ENCODE results near the gene BORCS8.

Gene BORCS8

DNA sequence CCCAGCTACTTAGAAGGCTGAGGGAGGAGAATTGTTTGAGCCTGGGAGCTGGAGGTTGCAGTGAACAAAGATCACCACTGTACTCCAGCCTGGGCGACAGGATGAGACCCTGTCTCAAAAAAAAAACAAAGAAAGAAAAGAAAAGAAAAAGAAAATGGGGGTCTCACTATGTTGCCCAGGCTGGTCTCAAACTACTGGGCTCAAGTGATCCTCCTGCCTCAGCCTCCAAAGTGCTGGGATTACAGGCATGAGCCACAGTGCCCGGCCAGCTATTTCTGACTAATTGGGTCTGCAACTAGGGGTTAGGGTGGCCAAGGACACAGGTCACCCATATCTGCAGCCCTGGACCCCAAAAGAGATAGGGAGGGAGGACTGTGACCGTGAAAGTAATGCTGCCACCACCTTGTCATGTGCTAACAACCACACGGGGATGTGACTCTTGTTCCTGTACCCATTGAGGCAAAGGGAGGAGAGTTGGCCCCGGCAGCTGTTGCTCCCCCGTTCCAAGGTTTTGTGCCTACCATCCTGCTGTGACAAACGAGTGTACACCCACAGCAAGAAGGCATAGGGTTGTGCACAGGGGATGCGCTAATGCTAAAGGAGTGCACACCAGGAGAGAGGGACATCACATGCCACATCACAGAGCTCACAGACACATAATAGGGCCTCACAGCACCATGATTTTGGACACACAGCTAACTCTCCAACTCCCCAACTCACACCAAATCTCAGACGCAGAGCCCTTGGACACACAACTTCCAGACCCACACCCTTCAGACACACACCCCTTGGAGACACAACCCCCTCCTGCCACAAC is 22.5 kb downstream of the BORCS8 start:
- no peak for TF ChIP-seq CTCF (IDR thresholded peaks at IDR 0.05; ENCODE audit: low read depth, low read length)
- no peak overlapping the region for H3K4me3 ChIP-seq (ENCODE audit: low read depth, low read length)

GRCh38 chr19:19167612-19168011 is 24.3 kb downstream of the BORCS8 start:
- no peak for TF ChIP-seq CTCF (IDR thresholded peaks at IDR 0.05; ENCODE audit: low read depth, low read length)
- no peak overlapping the region for H3K4me3 ChIP-seq (ENCODE audit: low read depth, low read length)

DNA sequence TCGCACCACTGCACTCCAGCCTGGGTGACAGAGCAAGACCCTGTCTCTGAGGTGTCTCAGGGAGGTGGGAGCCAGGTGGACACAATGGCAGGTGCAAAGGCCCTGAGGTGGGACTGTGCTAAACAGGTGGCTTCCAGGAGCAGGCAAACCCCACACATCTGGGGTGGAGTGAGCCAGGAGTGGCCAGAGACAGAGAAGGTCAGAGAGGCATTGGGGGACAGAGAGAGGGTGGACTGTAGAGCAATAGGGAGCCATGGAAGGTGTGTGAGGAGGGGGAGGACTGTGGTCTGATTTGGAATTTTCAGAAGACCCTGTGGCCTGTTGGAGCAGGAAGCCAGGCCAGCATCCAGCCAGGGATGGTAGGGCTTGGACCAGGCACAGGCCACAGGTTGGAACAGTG is 26.6 kb downstream of the BORCS8 start:
- TF ChIP-seq CTCF (IDR thresholded peaks at IDR 0.05; ENCODE audit: low read depth, low read length): no peak
- no peak overlapping the region for H3K4me3 ChIP-seq (ENCODE audit: low read depth, low read length)

DNA sequence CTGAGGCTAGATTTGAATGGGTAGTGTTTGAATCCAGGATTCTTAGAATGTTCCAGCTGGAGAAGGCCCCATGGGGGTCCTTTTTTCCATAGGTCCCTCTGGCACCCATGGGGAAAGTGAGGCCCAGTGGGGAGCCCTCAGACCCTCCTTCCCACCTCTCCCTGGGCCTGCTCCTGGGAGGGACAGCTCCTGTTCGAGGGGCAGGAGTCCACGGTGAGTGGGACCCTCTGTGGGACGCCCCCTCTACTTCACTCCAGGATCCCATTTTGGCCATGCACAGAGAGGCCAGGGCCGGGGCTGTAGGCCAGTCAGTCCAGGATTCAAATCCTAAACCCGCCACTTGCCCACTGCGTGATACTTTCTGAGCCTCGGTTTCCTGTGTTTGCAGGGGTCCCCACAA is 29.5 kb downstream of the BORCS8 start:
- H3K4me3 ChIP-seq (ENCODE audit: low read depth, low read length): no peak overlapping the region
- TF ChIP-seq CTCF (IDR thresholded peaks at IDR 0.05; ENCODE audit: low read depth, low read length): no peak

GRCh38 chr19:19160461-19161035 is 31.4 kb downstream of the BORCS8 start:
- no peak overlapping the region for H3K4me3 ChIP-seq (ENCODE audit: low read depth, low read length)
- TF ChIP-seq CTCF (IDR thresholded peaks at IDR 0.05; ENCODE audit: low read depth, low read length): no peak

GRCh38 chr19:19159534-19159933 is 32.4 kb downstream of the BORCS8 start:
- H3K4me3 ChIP-seq (ENCODE audit: low read depth, low read length): no peak overlapping the region

More at GRCh38 chr19:19159534-19159933, 32.4 kb downstream of the BORCS8 start:
- TF ChIP-seq CTCF (IDR thresholded peaks at IDR 0.05; ENCODE audit: low read depth, low read length): no peak

Data from WI38 (cell line).